ENCODE results near the gene CAMK1. TPM values are rescaled to one million over a fixed set of nuclear protein-coding genes. Genes with fewer than 3 reads are reported as not detected.

CAMK1 gene
- total and polyA plus RNA-seq, 7 donors = 3.9 to 7.2 (median 5.5) TPM

DNA sequence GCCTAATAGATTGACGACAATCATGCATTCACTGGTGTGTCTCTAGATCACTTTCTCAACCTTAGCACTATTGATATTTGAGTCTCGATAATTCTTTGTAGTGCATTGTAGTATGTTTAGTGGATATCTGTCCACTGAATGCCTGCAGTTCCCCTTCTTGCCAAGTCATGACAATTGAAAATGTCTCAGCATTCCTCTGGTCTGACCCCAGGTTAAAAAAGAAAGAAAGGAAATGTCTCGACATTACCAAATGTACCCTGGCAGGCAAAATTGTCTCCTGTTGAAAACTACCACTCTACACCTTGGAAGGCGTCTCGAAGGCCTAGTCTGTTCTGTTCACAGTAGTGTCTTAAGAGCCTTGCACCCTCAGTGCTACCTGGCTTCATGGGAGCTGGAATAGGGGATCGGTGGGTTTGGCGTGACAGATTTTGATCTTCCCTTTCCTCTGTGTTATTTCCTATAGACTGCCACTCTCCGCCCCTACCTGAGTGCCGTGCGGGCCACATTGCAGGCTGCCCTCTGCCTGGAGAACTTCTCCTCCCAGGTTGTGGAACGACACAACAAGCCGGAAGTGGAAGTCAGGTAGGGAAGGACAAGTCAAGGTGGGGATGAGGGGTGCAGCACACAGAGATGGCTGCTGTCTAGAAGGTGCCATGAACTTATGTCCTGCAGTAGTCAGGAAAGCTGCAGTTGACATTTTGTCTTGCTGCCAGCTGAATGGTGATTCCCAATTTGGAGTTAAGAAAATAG lies 27.6 kb upstream of the CAMK1 start:
- 90 to 92% (median 92%) methylated on average over 12 of the region's 12 CpGs for WGBS, 3 donors
- H3K27ac ChIP-seq = no peak overlapping the region
- H3K27me3 ChIP-seq (ENCODE audit: insufficient read depth in 3 of 3, low read length in 2 of 3) = no peaks in the 10 kb centered on the region
- H3K4me1 ChIP-seq = peaks cover 12% of the 10 kb centered on the region
- DNase-seq (no peak), ATAC-seq (no peak)
- H3K4me3 ChIP-seq = no peak overlapping the region
- peaks cover 14 to 72% of the 10 kb centered on the region in 2 donors for H3K36me3 ChIP-seq (ENCODE audit: insufficient read depth in 1 of 2, low read depth in 1 of 2)
- H3K9me3 ChIP-seq = no peaks in the 10 kb centered on the region
- intact Hi-C loops (cut with DNase I) = no loop called here
- TF ChIP-seq, protein P1, sequence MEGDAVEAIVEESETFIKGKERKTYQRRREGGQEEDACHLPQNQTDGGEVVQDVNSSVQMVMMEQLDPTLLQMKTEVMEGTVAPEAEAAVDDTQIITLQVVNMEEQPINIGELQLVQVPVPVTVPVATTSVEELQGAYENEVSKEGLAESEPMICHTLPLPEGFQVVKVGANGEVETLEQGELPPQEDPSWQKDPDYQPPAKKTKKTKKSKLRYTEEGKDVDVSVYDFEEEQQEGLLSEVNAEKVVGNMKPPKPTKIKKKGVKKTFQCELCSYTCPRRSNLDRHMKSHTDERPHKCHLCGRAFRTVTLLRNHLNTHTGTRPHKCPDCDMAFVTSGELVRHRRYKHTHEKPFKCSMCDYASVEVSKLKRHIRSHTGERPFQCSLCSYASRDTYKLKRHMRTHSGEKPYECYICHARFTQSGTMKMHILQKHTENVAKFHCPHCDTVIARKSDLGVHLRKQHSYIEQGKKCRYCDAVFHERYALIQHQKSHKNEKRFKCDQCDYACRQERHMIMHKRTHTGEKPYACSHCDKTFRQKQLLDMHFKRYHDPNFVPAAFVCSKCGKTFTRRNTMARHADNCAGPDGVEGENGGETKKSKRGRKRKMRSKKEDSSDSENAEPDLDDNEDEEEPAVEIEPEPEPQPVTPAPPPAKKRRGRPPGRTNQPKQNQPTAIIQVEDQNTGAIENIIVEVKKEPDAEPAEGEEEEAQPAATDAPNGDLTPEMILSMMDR (IDR thresholded peaks at IDR 0.05) = no peak

DNA sequence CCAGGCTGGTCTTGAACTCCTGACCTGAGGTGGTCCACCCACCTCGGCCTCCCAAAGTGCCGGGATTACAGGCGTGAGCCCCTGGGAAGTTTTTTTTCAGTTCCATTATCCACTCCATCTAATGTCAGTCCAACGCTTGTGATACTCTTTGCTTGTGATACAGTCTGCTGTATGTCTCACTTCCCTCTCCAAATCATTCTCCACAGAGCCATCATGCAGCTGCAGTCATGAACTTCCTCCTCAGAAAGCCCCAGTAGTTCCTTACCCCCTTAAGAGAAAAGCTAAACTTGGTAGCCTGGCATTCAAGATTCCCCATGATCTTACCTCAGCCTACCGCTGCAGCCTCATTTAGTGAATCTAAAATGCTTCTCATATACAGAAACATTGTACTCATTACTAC lies 25.5 kb upstream of the CAMK1 start:
- ATAC-seq (no peak), DNase-seq (no peak)
- Histone ChIP-seq H3K4me1 (peaks cover 24% of the 10 kb centered on the region), H3K27ac (no peak overlapping the region), H3K27me3 (ENCODE audit: insufficient read depth in 3 of 3, low read length in 2 of 3) (no peaks in the 10 kb centered on the region), H3K4me3 (no peak overlapping the region), H3K36me3 (ENCODE audit: insufficient read depth in 1 of 2, low read depth in 1 of 2) (peaks cover 6 to 61% of the 10 kb centered on the region in 2 donors), H3K9me3 (no peaks in the 10 kb centered on the region)
- TF ChIP-seq, protein P1 (IDR thresholded peaks at IDR 0.05) = no peak
- WGBS, 3 donors = 82 to 88% (median 83%) methylated on average over 5 of the region's 5 CpGs
- intact Hi-C loops (cut with DNase I) = no loop called here

DNA sequence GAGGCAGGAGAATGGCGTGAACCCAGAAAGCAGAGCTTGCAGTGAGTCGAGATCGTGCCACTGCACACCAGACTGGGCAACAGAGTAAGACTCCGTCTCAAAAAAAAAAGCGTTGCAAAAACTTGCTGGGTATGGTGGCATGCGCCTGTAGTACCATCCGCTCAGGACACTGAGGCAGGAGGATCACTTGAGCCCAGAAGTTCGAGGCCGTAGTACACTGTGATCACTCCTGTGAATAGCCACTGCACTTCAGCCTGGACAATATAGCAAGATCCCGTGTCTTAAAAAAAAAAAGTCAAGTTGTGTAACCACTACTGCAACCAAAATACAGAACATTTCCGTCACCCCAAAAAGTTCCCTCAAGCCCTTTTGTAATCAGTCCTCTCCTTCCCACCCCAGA lies 24.7 kb upstream of the CAMK1 start:
- intact Hi-C loops (cut with DNase I) = no loop called here
- Histone ChIP-seq H3K36me3 (ENCODE audit: insufficient read depth in 1 of 2, low read depth in 1 of 2) (peaks cover 3 to 60% of the 10 kb centered on the region in 2 donors), H3K4me1 (peaks cover 24% of the 10 kb centered on the region), H3K27me3 (ENCODE audit: insufficient read depth in 3 of 3, low read length in 2 of 3) (no peaks in the 10 kb centered on the region), H3K4me3 (peak overlapping the region; percentile 87), H3K27ac (peak overlapping the region; percentile 95), H3K9me3 (no peaks in the 10 kb centered on the region)
- WGBS, 3 donors = 94 to 96% (median 95%) methylated on average over 11 of the region's 11 CpGs
- ATAC-seq (no peak), DNase-seq (no peak)
- TF ChIP-seq, protein P1 (IDR thresholded peaks at IDR 0.05) = no peak

DNA sequence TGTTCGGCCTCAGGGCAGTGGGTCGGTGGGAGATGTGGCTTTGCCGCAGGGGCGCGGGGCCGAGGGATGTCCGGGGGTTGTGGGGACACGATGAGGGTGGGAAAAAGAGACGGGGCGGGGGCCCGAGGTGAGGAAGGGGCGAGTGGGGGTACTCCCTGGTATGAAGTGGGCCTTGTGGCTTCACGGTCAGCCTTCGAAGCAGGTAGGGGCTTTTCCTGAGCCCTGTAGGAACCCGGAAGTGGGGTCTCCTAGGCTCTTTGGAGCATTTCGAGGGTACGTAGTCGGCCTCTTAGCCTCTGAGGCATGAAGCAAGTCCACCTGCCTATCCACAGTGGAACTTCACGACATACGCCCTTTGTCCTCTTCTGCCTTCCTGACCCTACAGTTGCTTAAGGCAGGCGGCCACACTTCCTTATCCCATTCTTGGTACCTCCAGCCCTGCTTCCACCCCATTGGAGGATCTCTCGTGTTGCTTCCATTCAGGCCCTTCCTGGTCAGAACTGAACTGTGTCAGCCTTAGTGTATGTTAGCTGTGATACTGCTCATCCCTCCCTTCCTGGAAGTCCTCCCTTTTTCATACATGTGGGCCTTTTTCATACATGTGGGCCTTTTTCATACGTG lies 23.5 kb upstream of the CAMK1 start:
- Histone ChIP-seq H3K36me3 (ENCODE audit: insufficient read depth in 1 of 2, low read depth in 1 of 2) (peaks cover 5 to 60% of the 10 kb centered on the region in 2 donors), H3K27ac (peak overlapping the region; percentile 95), H3K4me1 (peaks cover 24% of the 10 kb centered on the region), H3K9me3 (no peaks in the 10 kb centered on the region), H3K27me3 (ENCODE audit: insufficient read depth in 3 of 3, low read length in 2 of 3) (no peaks in the 10 kb centered on the region), H3K4me3 (peak overlapping the region; percentile 87)
- DNase-seq (peak in 1 of 2 donors; percentile 63), ATAC-seq (peak; percentile 13 to 46 (median 14))
- 1% methylated on average over 20 to 23 of the region's 23 CpGs for WGBS, 3 donors
- TF ChIP-seq, protein P1 (IDR thresholded peaks at IDR 0.05) = no peak
- intact Hi-C loops (cut with DNase I) = no loop called here

Measured in psoas muscle (tissue), 8 donors.